ENCODE results near the gene DCAF16. TPM values are rescaled to one million over a fixed set of nuclear protein-coding genes. Genes with fewer than 3 reads are reported as not detected.

The DCAF16 gene
- total RNA-seq (2022) (52.3 and 55.3 TPM in 2 replicates), Bru-seq, nascent RNA (percentile 97 among the genes with signal in this experiment), BruChase-seq, experiment 1, labeled RNA remaining after a 2-hour chase (percentile 98 among the genes with signal in this experiment), BruChase-seq, experiment 2, labeled RNA remaining after a 6-hour chase (percentile 95 among the genes with signal in this experiment)
- long read RNA-seq, partial matches to known transcripts, result 0 of 18 reads
- long read RNA-seq, other reads (novel, unspliced or antisense), result 15 of 18 reads

DNA sequence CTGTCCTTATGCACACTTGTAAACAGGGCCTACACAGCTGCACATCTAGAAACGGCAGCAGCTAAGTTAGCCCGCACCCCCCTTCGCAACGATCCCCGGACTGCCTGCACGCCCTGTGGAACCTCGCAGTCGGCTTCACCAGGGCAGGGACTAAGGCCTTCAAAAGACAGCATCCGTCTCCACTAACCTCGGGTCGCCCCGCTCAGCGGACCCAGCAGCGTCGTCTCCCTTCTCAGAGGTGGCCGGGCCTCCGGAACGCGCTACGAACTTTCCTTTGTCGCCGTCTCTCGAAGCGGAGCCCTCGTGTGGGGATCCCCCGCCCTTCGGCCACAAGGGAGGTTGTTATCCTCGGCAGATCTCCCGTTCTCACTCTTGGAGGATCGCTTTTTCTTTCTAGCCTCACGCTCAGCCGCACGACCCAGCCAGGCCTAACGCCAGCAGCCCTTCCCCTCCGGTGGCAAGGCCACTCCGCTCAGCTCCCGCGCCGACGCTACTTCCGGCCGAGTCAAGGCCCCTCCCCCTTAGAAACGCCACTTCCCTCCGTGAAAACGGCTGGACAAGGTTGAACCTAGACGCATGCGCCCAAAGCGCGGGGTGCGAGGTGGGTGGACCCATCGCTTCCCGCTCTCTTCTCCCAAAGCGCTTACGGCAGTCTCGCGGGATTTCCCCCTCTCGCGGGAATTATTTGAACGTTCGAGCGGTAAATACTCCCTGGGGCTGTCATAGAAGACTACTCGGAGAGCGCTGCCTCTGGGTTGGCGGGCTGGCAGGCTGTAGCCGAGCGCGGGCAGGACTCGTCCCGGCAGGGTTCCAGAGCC, at the start of gene DCAF16, which contains the start of gene NCAPG:
DCAF16 (minus strand) TSS at position 498 of the 818 bp plus-strand sequence. CDS start 6,616 bp downstream, outside the sequence.
NCAPG (plus strand) TSS at position 720 of the 818 bp plus-strand sequence. CDS start 99 bp downstream, outside the sequence.
- H3K4me1 Mint-ChIP-seq (ENCODE audit: low read depth, unreplicated experiment), result peaks cover 24% of the 10 kb centered on the region
- TSS peak; percentile 63 for BruUV-seq (replicated peaks)
- peaks cover 39% of the 10 kb centered on the region for H3K36me3 Mint-ChIP-seq (ENCODE audit: insufficient read depth, unreplicated experiment)
- no peaks in the 10 kb centered on the region for H3K9me3 ChIP-seq
- no peaks in the 10 kb centered on the region for H3K27me3 ChIP-seq (replicated peaks; ENCODE audit: control insufficient read depth, insufficient read depth, low read length)
- H3K36me3 ChIP-seq (ENCODE audit: control insufficient read depth, insufficient read depth, low read length), result no peaks in the 10 kb centered on the region
- peaks cover 5% of the 10 kb centered on the region; the same call in 1 of the 2 replicates for H3K4me1 ChIP-seq
- DNase-seq, result peak; percentile 99
- H3K27ac Mint-ChIP-seq (ENCODE audit: unreplicated experiment), result peak within 1 kb of the TSS; percentile 95
- intact Hi-C loops (cut with micrococcal nuclease; ENCODE audit: unreplicated experiment), result loop anchor here (1.0 to 2.0 kb wide), 2 partner anchors 210 to 233 kb away; partner anchors contain the start of genes LAP3 and LCORL
- peak within 1 kb of the TSS; percentile 90 for H3K4me3 Mint-ChIP-seq (ENCODE audit: unreplicated experiment)
- H3K9me3 Mint-ChIP-seq (ENCODE audit: unreplicated experiment), result no peaks in the 10 kb centered on the region
- peak within 1 kb of the TSS; percentile 94 for H3K4me3 ChIP-seq (ENCODE audit: low read depth, low read length)
- ChIA-PET CTCF (no interaction called here), POLR2A (interaction anchor here (1.4 kb wide), 3 partner anchors 196 to 234 kb away, joined by 4 to 7 read pairs (median 4); partner anchors contain the start of genes LAP3 and MED28)
- no peak for TF ChIP-seq CTCF (IDR thresholded peaks at IDR 0.05; ENCODE audit: insufficient read depth in 1 of 2, low read depth in 1 of 2, low read length in 1 of 2, severe bottlenecking in 1 of 2, unreplicated experiment in 1 of 2)
- no peaks in the 10 kb centered on the region for H3K27me3 Mint-ChIP-seq (ENCODE audit: insufficient read depth, unreplicated experiment)

- H3K27me3 ChIP-seq (replicated peaks; ENCODE audit: control insufficient read depth, insufficient read depth, low read length), result no peaks in the 10 kb centered on the region
- ChIA-PET CTCF (no interaction called here), POLR2A (no interaction called here)
- Mint-ChIP-seq H3K4me1 (ENCODE audit: low read depth, unreplicated experiment) (no peaks in the 10 kb centered on the region), H3K27me3 (ENCODE audit: insufficient read depth, unreplicated experiment) (no peaks in the 10 kb centered on the region), H3K27ac (ENCODE audit: unreplicated experiment) (no peak overlapping the region), H3K4me3 (ENCODE audit: unreplicated experiment) (no peak overlapping the region), H3K36me3 (ENCODE audit: insufficient read depth, unreplicated experiment) (peaks cover 6% of the 10 kb centered on the region), H3K9me3 (ENCODE audit: unreplicated experiment) (peaks cover 9% of the 10 kb centered on the region)
- no peaks in the 10 kb centered on the region for H3K4me1 ChIP-seq
- no peak for DNase-seq
- no TSS peak for BruUV-seq (replicated peaks)
- H3K9me3 ChIP-seq, result no peaks in the 10 kb centered on the region; the same call in 1 of the 2 replicates
- intact Hi-C loops (cut with micrococcal nuclease; ENCODE audit: unreplicated experiment), result loop anchor here (5.0 kb wide), 1 partner anchor 217 kb away; no protein-coding TSS in a partner anchor
- H3K4me3 ChIP-seq (ENCODE audit: low read depth, low read length), result no peak overlapping the region
- no peaks in the 10 kb centered on the region for H3K36me3 ChIP-seq (ENCODE audit: control insufficient read depth, insufficient read depth, low read length)
- TF ChIP-seq CTCF (IDR thresholded peaks at IDR 0.05; ENCODE audit: insufficient read depth in 1 of 2, low read depth in 1 of 2, low read length in 1 of 2, severe bottlenecking in 1 of 2, unreplicated experiment in 1 of 2), result no peak
Measured at GRCh38 chr4:17859793-17860406, 49.3 kb upstream of the DCAF16 start.

- POLR2A ChIA-PET, result no interaction called here
Measured at GRCh38 chr4:17854036-17854435, 43.5 kb upstream of the DCAF16 start.

More at GRCh38 chr4:17854036-17854435, 43.5 kb upstream of the DCAF16 start:
- CTCF ChIA-PET, result no interaction called here
- Mint-ChIP-seq H3K9me3 (ENCODE audit: unreplicated experiment) (no peaks in the 10 kb centered on the region), H3K4me3 (ENCODE audit: unreplicated experiment) (no peak overlapping the region), H3K36me3 (ENCODE audit: insufficient read depth, unreplicated experiment) (peaks cover 10% of the 10 kb centered on the region), H3K27me3 (ENCODE audit: insufficient read depth, unreplicated experiment) (no peaks in the 10 kb centered on the region), H3K4me1 (ENCODE audit: low read depth, unreplicated experiment) (no peaks in the 10 kb centered on the region), H3K27ac (ENCODE audit: unreplicated experiment) (no peak overlapping the region)
- H3K4me3 ChIP-seq (ENCODE audit: low read depth, low read length), result no peak overlapping the region
- intact Hi-C loops (cut with micrococcal nuclease; ENCODE audit: unreplicated experiment), result no loop called here
- BruUV-seq (replicated peaks), result no TSS peak
- no peaks in the 10 kb centered on the region for H3K4me1 ChIP-seq
- TF ChIP-seq CTCF (IDR thresholded peaks at IDR 0.05; ENCODE audit: insufficient read depth in 1 of 2, low read depth in 1 of 2, low read length in 1 of 2, severe bottlenecking in 1 of 2, unreplicated experiment in 1 of 2), result no peak
- H3K36me3 ChIP-seq (ENCODE audit: control insufficient read depth, insufficient read depth, low read length), result no peaks in the 10 kb centered on the region
- no peaks in the 10 kb centered on the region for H3K27me3 ChIP-seq (replicated peaks; ENCODE audit: control insufficient read depth, insufficient read depth, low read length)
- DNase-seq, result no peak
- no peaks in the 10 kb centered on the region for H3K9me3 ChIP-seq

Data from Caco-2 (cell line).